Measurements from ENCODE around the gene OR51B4.
"Not testable (repeated sequence)": the region's sequence is repeated elsewhere in the genome, so short reads cannot be mapped to it uniquely, and the experiment has no call there.

OR51B4 gene

GRCh38 chr11:5272395-5273017 lies 29.2 kb downstream of the OR51B4 start:
- no peak for DNase-seq (ENCODE audit: low spot score)

GRCh38 chr11:5269715-5270147 lies 32.0 kb downstream of the OR51B4 start, which contains the start of gene HBE1:
Gene HBE1 (minus strand): TSS chr11:5269945. CDS start chr11:5269890, 55 bp downstream.
- DNase-seq (ENCODE audit: low spot score) = no peak

GRCh38 chr11:5267033-5267563 lies 34.6 kb downstream of the OR51B4 start:
- DNase-seq (ENCODE audit: low spot score) = no peak

- DNase-seq (ENCODE audit: low spot score) = no peak
Observed at GRCh38 chr11:5266609-5267008, 35.1 kb downstream of the OR51B4 start.

GRCh38 chr11:5265832-5266231 lies 35.9 kb downstream of the OR51B4 start:
- no peak for DNase-seq (ENCODE audit: low spot score)

GRCh38 chr11:5258543-5259262 lies 43.0 kb downstream of the OR51B4 start:
- DNase-seq (ENCODE audit: low spot score) = no peak

- no peak for DNase-seq (ENCODE audit: low spot score)
Observed at GRCh38 chr11:5257296-5257695, 44.5 kb downstream of the OR51B4 start.

- not testable (repeated sequence) for DNase-seq (ENCODE audit: low spot score)
Observed at GRCh38 chr11:5254646-5255413, 46.9 kb downstream of the OR51B4 start, which contains the start of gene HBG2. Gene HBG2 (minus strand): TSS chr11:5254781. CDS start chr11:5254728, 53 bp downstream.

GRCh38 chr11:5254023-5254422 lies 47.7 kb downstream of the OR51B4 start:
- DNase-seq (ENCODE audit: low spot score) = not testable (repeated sequence)

- not testable (repeated sequence) for DNase-seq (ENCODE audit: low spot score)
Observed at GRCh38 chr11:5253440-5253839, 48.3 kb downstream of the OR51B4 start.

GRCh38 chr11:5252919-5253265 lies 48.9 kb downstream of the OR51B4 start:
- DNase-seq (ENCODE audit: low spot score) = no peak

- DNase-seq (ENCODE audit: low spot score) = no peak
Observed at GRCh38 chr11:5252192-5252918, 49.4 kb downstream of the OR51B4 start.

- DNase-seq (ENCODE audit: low spot score) = no peak
Observed at GRCh38 chr11:5251746-5252145, 50.0 kb downstream of the OR51B4 start.

All from CD4-positive, alpha-beta T cell treated with Interleukin-2 at 100 ng/mL for 4 hours (primary cell).